HG03159 (cell line): Measurements from ENCODE around the gene CFAP97D1.
A peak's percentile ranks its signal among the peaks of the same experiment; 100 is the strongest.

Experiments
- ATAC-seq: cut with Tn5 transposase; IDR thresholded peaks from one replicate; pipeline ENCODE4 v1.9.1; 2021; ENCODE audit warnings: mild to moderate bottlenecking, moderate library complexity; ENCODE audit not compliant: unreplicated experiment

The CFAP97D1 gene

GRCh38 chr17:43767713-43768059 lies 12.5 kb upstream of the CFAP97D1 start:
- ATAC-seq: no peak

- no peak for ATAC-seq
Measured at GRCh38 chr17:43768382-43768781, 11.9 kb upstream of the CFAP97D1 start.

GRCh38 chr17:43768943-43769342 lies 11.3 kb upstream of the CFAP97D1 start:
- no peak for ATAC-seq

GRCh38 chr17:43769426-43769825 lies 10.8 kb upstream of the CFAP97D1 start:
- no peak for ATAC-seq

GRCh38 chr17:43769859-43770258 lies 10.4 kb upstream of the CFAP97D1 start:
- ATAC-seq: no peak

- ATAC-seq: no peak
Measured at GRCh38 chr17:43770957-43771356, 9.3 kb upstream of the CFAP97D1 start.

- ATAC-seq: no peak
Measured at GRCh38 chr17:43771463-43771862, 8.8 kb upstream of the CFAP97D1 start.

GRCh38 chr17:43772877-43773648 lies 7.2 kb upstream of the CFAP97D1 start:
- ATAC-seq: no peak

- no peak for ATAC-seq
Measured at GRCh38 chr17:43774304-43775250, 5.7 kb upstream of the CFAP97D1 start.

- peak; percentile 77 for ATAC-seq
Measured at GRCh38 chr17:43778337-43779144, 1.7 kb upstream of the CFAP97D1 start, which contains the start of gene DUSP3. TSS of gene DUSP3 (minus strand) at chr17:43778977. CDS start at chr17:43778924, 53 bp downstream.

- ATAC-seq: no peak
Measured at GRCh38 chr17:43779145-43780125, 800 bp upstream of the CFAP97D1 start.

- no peak for ATAC-seq
Measured at GRCh38 chr17:43782913-43783680, 2.9 kb downstream of the CFAP97D1 start.

GRCh38 chr17:43784068-43784467 lies 3.8 kb downstream of the CFAP97D1 start:
- ATAC-seq: no peak

- ATAC-seq: no peak
Measured at GRCh38 chr17:43784628-43785101, 4.4 kb downstream of the CFAP97D1 start.

GRCh38 chr17:43787728-43788127 lies 7.5 kb downstream of the CFAP97D1 start:
- ATAC-seq: no peak

GRCh38 chr17:43788540-43788939 lies 8.3 kb downstream of the CFAP97D1 start:
- no peak for ATAC-seq

GRCh38 chr17:43789482-43789881 lies 9.2 kb downstream of the CFAP97D1 start:
- ATAC-seq: no peak

- ATAC-seq: no peak
Measured at GRCh38 chr17:43790311-43790940, 10.2 kb downstream of the CFAP97D1 start.
